Activated effector memory CD4-positive, alpha-beta T cell treated with Interleukin-2 at 50 U/mL for 16 hours (primary cell): ENCODE data around the gene SGK1.
"Not testable (repeated sequence)": the region's sequence is repeated elsewhere in the genome, so short reads cannot be mapped to it uniquely, and the experiment has no call there.

Source experiments
- DNase-seq: peaks from one replicate; pipeline ENCODE4 v3.0.0-alpha.2; 2020

Gene SGK1

GRCh38 chr6:134326192-134326591, 8.3 kb upstream of the SGK1 start:
- not testable (repeated sequence) for DNase-seq

- DNase-seq = no peak
These were observed 6.9 kb upstream of the SGK1 start for GRCh38 chr6:134324766-134325165.

- DNase-seq = no peak
These were observed 6.2 kb upstream of the SGK1 start for GRCh38 chr6:134324141-134324540.

- no peak for DNase-seq
These were observed 5.8 kb upstream of the SGK1 start for GRCh38 chr6:134323698-134324097.

GRCh38 chr6:134323294-134323693, 5.4 kb upstream of the SGK1 start:
- DNase-seq = no peak

GRCh38 chr6:134322216-134322615, 4.3 kb upstream of the SGK1 start:
- DNase-seq = no peak

- DNase-seq = no peak
These were observed 3.3 kb upstream of the SGK1 start for GRCh38 chr6:134321246-134321645.

- DNase-seq = not testable (repeated sequence)
These were observed 1.8 kb upstream of the SGK1 start for GRCh38 chr6:134319686-134320085.

GRCh38 chr6:134318974-134319281, 1.0 kb upstream of the SGK1 start:
- DNase-seq = no peak

- DNase-seq = no peak
These were observed 493 bp upstream of the SGK1 start for GRCh38 chr6:134318236-134318973.

GRCh38 chr6:134316733-134317431, 1.0 kb downstream of the SGK1 start:
- DNase-seq = no peak

GRCh38 chr6:134315974-134316441, 1.9 kb downstream of the SGK1 start:
- DNase-seq = no peak

GRCh38 chr6:134315189-134315588, 2.7 kb downstream of the SGK1 start:
- no peak for DNase-seq

GRCh38 chr6:134314006-134314821, 3.7 kb downstream of the SGK1 start:
- DNase-seq = no peak

GRCh38 chr6:134312038-134312660, 5.8 kb downstream of the SGK1 start:
- no peak for DNase-seq

GRCh38 chr6:134310817-134311216, 7.1 kb downstream of the SGK1 start:
- no peak for DNase-seq

GRCh38 chr6:134309983-134310605, 7.8 kb downstream of the SGK1 start:
- DNase-seq = no peak

GRCh38 chr6:134309227-134309626, 8.7 kb downstream of the SGK1 start:
- no peak for DNase-seq

GRCh38 chr6:134308800-134309199, 9.1 kb downstream of the SGK1 start:
- DNase-seq = no peak

- DNase-seq = no peak
These were observed 10.0 kb downstream of the SGK1 start for GRCh38 chr6:134307870-134308269.

- DNase-seq = no peak
These were observed 10.8 kb downstream of the SGK1 start for GRCh38 chr6:134307075-134307474.

GRCh38 chr6:134304381-134304780, 13.5 kb downstream of the SGK1 start:
- not testable (repeated sequence) for DNase-seq

GRCh38 chr6:134303891-134304290, 14.0 kb downstream of the SGK1 start:
- no peak for DNase-seq
